Measurements from ENCODE around the gene ARSG.
A peak's percentile ranks its signal among the peaks of the same experiment; 100 is the strongest.
"Not testable (repeated sequence)": the region's sequence is repeated elsewhere in the genome, so short reads cannot be mapped to it uniquely, and the experiment has no call there.

Gene ARSG

GRCh38 chr17:68281965-68282364, 9.3 kb upstream of the ARSG start:
- not testable (repeated sequence) for DNase-seq

- no peak for DNase-seq
These were observed 2.9 kb upstream of the ARSG start for GRCh38 chr17:68288375-68288774.

GRCh38 chr17:68288804-68289203, 2.5 kb upstream of the ARSG start:
- DNase-seq: no peak

GRCh38 chr17:68289473-68289872, 1.8 kb upstream of the ARSG start:
- DNase-seq: no peak

- DNase-seq: no peak
These were observed 1.4 kb upstream of the ARSG start for GRCh38 chr17:68289936-68290267.

- peak; percentile 76 for DNase-seq
These were observed 884 bp upstream of the ARSG start for GRCh38 chr17:68290268-68290954.

GRCh38 chr17:68291836-68292688, 767 bp downstream of the ARSG start:
- peak; percentile 94 for DNase-seq

- DNase-seq: no peak
These were observed 1.4 kb downstream of the ARSG start for GRCh38 chr17:68292689-68293040.

GRCh38 chr17:68293490-68294195, 2.3 kb downstream of the ARSG start:
- DNase-seq: no peak

- no peak for DNase-seq
These were observed 2.9 kb downstream of the ARSG start for GRCh38 chr17:68294196-68294555.

- no peak for DNase-seq
These were observed 3.3 kb downstream of the ARSG start for GRCh38 chr17:68294617-68295016.

GRCh38 chr17:68295086-68295485, 3.8 kb downstream of the ARSG start:
- no peak for DNase-seq

GRCh38 chr17:68296217-68297191, 5.2 kb downstream of the ARSG start:
- DNase-seq: peak; percentile 40

- DNase-seq: no peak
These were observed 5.9 kb downstream of the ARSG start for GRCh38 chr17:68297195-68297594.

- DNase-seq: no peak
These were observed 7.3 kb downstream of the ARSG start for GRCh38 chr17:68298601-68299000.

- no peak for DNase-seq
These were observed 8.5 kb downstream of the ARSG start for GRCh38 chr17:68299817-68300216.

- DNase-seq: no peak
These were observed 10.2 kb downstream of the ARSG start for GRCh38 chr17:68301438-68301959.

- DNase-seq: peak; percentile 52
These were observed 10.8 kb downstream of the ARSG start for GRCh38 chr17:68302066-68302564.

GRCh38 chr17:68302666-68303065, 11.4 kb downstream of the ARSG start:
- DNase-seq: peak; percentile 36

- DNase-seq: no peak
These were observed 13.4 kb downstream of the ARSG start for GRCh38 chr17:68304706-68305105.

GRCh38 chr17:68305142-68305541, 13.8 kb downstream of the ARSG start:
- DNase-seq: no peak

GRCh38 chr17:68306819-68307218, 15.5 kb downstream of the ARSG start:
- no peak for DNase-seq

Data from retina (tissue), 1 donor.